ENCODE results near the gene GHRH. TPM values are rescaled to one million over a fixed set of nuclear protein-coding genes. Genes with fewer than 3 reads are reported as not detected.

GHRH gene, protein sequence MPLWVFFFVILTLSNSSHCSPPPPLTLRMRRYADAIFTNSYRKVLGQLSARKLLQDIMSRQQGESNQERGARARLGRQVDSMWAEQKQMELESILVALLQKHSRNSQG
- total RNA-seq (2022; extraction: Qiagen RNA extraction) = not detected in 5 replicates

DNA sequence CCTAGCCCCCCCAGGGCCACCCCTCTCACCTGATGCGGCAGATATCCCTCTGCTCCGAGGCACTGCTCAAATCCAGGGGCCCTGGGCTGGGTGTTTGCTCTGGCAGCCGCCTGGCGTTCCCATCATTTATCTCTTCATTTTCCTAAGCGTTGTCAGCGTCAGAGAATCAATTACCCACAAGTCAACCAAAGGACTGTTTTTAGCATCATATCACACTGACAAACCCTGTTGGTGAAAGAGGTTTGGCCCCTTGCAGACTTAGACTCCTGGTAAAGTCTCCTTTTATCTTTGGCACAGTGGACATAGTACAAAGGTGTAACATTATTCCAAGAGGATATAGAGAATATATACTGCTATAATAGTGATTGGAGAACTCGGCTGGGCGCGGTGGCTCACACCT lies at the start of gene GHRH:
TSS of gene GHRH (minus strand) at position 101 of the 400 bp plus-strand sequence. CDS start 4,925 bp downstream, outside the sequence.

Other genes starting within 250 kb of the GHRH start
- 8.5 to 11.8 TPM (median 9.5 TPM) in 5 replicates for gene RBL1, start 165.8 kb downstream of the GHRH start, total RNA-seq (2022; extraction: Qiagen RNA extraction)
- 247 to 288 TPM (median 258 TPM) in 5 replicates for gene RPN2, start 82.5 kb downstream of the GHRH start, total RNA-seq (2022; extraction: Qiagen RNA extraction)
- 0.90 to 1.4 TPM (median 1.1 TPM) in 5 replicates for gene MROH8, start 82.3 kb downstream of the GHRH start, total RNA-seq (2022; extraction: Qiagen RNA extraction)
- 79.9 to 90.2 TPM (median 87.0 TPM) in 5 replicates for gene MANBAL, start 27.8 kb upstream of the GHRH start, total RNA-seq (2022; extraction: Qiagen RNA extraction)
- gene SRC, start 84.3 kb upstream of the GHRH start, total RNA-seq (2022; extraction: Qiagen RNA extraction) = 101 to 119 TPM (median 114 TPM) in 5 replicates